Left renal pelvis (tissue), 4 donors: ENCODE data around the gene TMEM205. TPM values are rescaled to one million over a fixed set of nuclear protein-coding genes. Genes with fewer than 3 reads are reported as not detected.
"Not testable (repeated sequence)": the region's sequence is repeated elsewhere in the genome, so short reads cannot be mapped to it uniquely, and the experiment has no call there.

Source experiments
- DNase-seq, 4 donors: peaks; one replicate each; pipeline ENCODE4 v3.0.0-alpha.2; 2013; ENCODE audit warnings: low read depth in 4 of 4, low spot score in 3 of 4
- polyA plus RNA-seq, 4 donors: library from polyadenylated mRNA; unstranded; fragments of 120-200 nt; gene quantifications; one replicate each; pipeline ENCODE4 v1.2.1, GENCODE V29; 2013; ENCODE audit not compliant: insufficient read length in 4 of 4

Gene TMEM205
- polyA plus RNA-seq, result 100 to 1,000 TPM in 3 of 4 donors, 10 to 100 TPM in 1; 64.3 to 142 (median 122) TPM

DNA sequence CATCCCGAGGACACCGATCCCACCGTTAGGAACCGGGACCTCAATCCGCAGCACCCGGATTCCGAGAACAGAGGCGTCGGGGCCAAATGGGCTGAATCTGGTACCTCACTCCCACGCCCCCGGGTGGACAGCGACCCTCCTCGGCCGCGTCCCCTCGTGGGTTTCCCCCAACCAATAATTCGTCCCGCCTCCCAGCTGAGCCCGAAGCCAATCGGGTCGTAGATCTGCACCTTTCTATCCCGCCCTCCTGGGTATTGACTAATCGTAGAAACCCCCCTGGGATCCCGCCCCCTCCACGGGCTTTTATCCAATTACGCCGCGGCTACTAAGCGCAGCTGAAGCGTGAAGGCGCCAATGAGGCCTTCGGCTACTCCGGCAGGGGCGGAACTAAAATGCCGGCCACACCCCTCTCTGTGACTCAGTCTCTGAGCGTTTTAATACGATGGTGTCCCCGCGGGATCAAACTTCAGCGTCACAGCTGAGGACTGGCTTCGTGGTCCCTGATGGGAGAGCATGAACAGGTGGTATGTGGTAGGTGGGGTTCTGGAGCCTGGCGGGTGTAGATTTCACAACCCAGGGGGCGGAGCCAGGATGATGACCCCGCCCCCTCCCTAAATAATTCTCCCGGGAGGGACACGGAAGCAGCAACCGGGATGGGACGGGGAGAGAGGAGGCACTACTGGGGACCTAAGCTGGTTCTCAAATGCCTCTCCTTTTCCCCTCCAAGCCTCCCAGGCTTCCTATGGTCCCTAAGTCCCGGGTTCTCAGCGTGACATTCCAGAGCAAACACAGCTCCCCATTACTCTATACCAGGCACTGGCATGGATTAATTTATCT, at the start of gene TMEM205, which contains the start of gene CCDC159:
Gene TMEM205 (minus strand): TSS at position 165 of the 837 bp plus-strand sequence. CDS start 649 bp downstream, outside the sequence.
Gene CCDC159 (plus strand): TSS at position 416 of the 837 bp plus-strand sequence. CDS start 88 bp downstream, at position 504.
- peak; percentile 98 to 99 (median 98) for DNase-seq

DNA sequence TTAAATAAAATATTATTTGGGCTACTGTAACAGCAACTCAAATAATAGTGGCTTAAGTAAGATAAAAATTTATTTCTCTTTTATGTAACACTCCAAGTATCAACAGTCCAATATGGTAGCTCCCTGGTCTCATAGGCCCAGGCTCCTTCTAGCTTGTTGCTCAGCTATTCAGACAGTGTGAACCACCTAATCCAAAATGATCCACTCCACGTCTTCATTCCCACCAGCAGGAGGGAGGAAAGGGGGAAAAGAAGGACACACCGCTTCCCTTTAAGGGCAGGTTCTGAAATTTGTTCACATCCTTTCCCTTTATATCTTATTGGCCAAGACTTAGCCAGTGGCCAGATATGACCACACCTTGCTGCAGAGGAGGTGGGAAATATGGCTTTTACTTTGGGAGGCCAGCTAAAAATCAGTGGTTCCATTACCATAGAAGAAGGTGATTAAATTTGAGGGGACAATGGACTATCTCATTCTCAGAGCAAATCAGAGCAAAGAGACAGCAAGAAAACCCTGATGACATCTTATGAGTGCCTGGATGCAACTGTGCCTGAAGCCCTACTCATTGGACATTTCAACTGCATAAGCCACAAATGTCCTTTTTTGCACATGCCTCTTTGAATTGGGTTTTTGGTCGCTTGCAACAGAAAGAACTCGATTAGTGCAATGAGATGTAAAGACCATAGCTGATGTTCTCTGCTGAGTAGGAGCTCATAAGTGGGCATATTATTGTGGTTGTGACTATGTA, 45.0 kb upstream of the TMEM205 start:
- no peak for DNase-seq

- no peak for DNase-seq
These were observed 44.3 kb upstream of the TMEM205 start for GRCh38 chr19:11390359-11390758.

GRCh38 chr19:11387162-11388034, 41.3 kb upstream of the TMEM205 start:
- no peak for DNase-seq

GRCh38 chr19:11384778-11385129, 38.7 kb upstream of the TMEM205 start:
- DNase-seq, result no peak

GRCh38 chr19:11383706-11384048, 37.6 kb upstream of the TMEM205 start:
- no peak for DNase-seq

DNA sequence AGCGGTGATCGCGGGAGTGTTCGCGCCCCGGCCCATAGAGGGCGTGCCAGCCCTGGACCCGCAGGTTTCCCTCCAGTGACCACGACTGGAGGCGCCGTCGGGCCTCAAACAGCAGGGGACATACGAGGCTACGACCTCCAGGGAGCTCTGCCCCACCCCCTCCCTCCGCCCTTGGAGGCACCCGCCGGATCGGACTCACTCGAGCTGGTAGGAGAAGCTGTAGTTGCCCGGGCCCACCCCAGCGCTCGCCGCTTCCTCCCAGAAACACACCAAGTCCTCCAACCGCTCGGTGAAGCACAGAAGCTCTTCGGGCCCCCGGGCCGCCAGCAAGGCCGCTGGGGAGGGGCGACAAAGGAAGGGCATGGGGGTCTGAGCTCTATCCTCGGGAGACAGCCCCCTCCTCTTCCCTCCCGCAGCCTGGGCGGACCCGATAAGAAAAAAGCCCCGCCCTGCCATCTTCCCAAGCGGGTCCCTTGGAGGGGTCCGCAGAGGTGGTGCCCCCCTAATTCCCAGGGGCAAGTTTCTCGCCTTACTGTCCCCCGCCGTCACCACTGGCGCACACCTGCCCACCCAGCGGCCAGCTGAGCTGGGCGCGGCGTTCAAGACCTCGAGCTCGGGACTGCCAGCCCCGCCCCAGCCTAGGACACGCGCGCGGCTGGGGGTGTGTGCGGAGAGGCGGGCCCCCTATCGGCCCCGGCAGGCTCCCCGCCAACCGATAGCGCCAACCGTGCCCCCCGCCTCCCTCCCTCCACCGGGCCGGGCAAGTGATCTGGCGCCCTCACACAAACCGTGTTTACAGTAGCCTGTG, 37.0 kb upstream of the TMEM205 start:
- no peak for DNase-seq

GRCh38 chr19:11380653-11381537, 34.8 kb upstream of the TMEM205 start:
- peak; percentile 91 to 95 (median 92) for DNase-seq

- DNase-seq, result no peak
These were observed 33.8 kb upstream of the TMEM205 start for GRCh38 chr19:11379857-11380350.

GRCh38 chr19:11379269-11379845, 33.3 kb upstream of the TMEM205 start:
- DNase-seq, result not testable (repeated sequence)

DNA sequence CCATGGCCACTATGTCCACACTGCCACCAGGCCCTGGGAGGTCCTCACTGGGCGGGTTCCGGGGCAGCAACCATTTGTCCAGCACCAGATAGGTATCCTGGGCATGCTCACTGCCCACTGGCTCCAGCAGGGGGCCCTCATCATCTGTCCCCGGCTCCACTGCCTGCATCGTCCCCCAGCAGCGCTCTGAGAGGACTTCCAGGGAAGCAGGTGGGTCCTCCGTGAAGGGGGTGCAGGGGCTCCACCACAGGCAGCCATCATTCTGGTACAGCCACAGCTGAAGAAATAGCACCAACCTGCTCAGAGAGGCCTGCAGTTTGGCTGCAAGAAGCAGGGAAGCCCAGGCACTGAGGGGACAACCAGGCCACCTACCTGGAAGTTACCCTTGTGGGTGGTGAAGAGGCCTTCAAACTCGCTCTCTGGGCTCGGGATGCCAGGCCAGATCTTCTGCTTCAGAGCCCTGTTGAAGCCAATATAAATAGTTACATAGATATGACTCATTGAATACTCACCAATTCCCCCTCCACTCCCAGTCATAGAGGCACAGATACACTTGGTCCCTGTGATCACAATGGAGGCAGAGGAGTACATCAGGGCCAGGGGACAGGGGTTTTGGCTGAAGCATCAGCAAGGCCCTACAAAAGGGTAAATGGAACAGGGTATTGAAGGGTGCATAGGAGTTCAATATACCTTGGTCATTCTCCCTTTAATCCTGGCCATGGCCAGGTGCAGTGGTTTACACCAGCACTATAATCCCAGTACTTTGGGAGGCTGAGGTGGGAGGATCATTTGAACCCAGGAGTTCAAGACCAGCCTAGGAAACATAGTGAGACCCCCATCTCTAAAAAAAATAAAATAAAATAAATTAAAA, 32.5 kb upstream of the TMEM205 start:
- no peak for DNase-seq

DNA sequence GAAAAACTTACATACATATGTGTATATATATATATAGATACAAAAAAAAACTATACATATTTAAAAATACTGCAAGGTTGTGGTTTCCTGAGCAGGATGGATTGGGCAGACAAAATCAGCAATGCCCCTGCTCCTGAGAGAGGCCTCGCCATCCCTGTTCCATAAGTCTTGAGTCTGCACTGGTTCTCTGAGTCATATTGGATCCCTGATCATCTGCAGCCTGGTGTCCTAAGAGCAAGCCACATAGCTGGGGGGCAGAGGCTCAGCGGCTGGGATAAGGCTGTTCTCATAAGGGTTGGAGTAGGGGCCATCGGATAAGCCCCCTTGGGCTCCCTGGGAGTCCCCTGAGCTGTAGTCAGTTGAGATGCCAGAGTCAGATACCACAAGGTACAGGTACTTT, 31.7 kb upstream of the TMEM205 start:
- DNase-seq, result no peak

GRCh38 chr19:11377237-11377636, 31.2 kb upstream of the TMEM205 start:
- DNase-seq, result no peak

DNA sequence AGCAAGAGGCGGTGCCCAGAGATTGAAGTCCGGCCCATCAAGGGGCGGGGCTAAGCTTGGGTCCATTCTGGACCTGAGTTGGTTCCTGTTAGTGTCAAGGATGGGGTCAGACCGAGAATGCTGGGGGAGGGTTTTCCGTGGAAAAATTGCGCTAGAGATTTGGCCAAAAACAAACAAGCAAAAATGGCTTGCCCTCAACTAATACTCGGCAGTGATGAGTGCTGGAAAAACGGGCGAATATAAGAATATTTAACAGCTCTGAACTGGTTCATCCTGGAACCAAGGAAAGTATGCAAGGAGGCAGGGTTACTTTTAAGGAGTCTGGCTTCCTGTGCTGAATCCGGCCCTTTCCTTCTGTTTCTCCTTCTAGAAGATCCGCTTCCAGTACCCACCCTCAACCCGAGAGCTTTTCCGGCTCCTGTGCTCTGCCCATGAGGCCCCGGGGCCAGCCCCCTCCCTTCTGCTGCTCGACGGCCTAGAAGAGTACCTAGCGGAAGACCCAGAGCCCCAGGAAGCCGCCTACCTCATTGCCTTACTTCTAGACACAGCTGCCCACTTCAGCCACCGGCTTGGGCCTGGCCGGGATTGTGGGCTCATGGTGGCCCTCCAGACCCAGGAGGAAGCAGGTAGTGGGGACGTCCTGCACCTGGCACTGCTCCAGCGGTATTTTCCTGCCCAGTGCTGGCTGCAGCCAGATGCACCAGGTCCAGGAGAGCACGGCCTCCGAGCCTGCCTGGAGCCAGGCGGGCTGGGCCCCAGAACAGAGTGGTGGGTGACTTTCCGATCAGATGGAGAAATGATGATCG, 29.3 kb upstream of the TMEM205 start:
- DNase-seq, result no peak

- peak; percentile 98 to 99 (median 98) for DNase-seq
These were observed 28.5 kb upstream of the TMEM205 start, which contains the start of gene SWSAP1 for GRCh38 chr19:11374433-11375142. Gene SWSAP1, plus strand, starts transcription at chr19:11374666. Its CDS starts 15 bp downstream, at chr19:11374681.
